Body of pancreas (tissue), 4 donors: Measurements from ENCODE around the gene RFESD. TPM values are rescaled to one million over a fixed set of nuclear protein-coding genes. Genes with fewer than 3 reads are reported as not detected.
A peak's percentile ranks its signal among the peaks of the same experiment; 100 is the strongest.

ENCODE experiments used
- ATAC-seq: fragments of 150-250 bp; one replicate; pipeline ENCODE4 v1.9.1; 2016
- DNase-seq, 4 donors: peaks; one replicate each; pipeline ENCODE4 v3.0.0-alpha.2; 2019
- H3K27ac ChIP-seq, 4 donors: fragments of 200-600 bp; sonication (generic); 1 replicate in 3 of 4; 2 replicates in 1 of 4; pipeline versions ENCODE4 v1.5.1 to v1.6.1; 2016 to 2019; ENCODE audit warnings: mild to moderate bottlenecking in 1 of 4, mixed read lengths in 1 of 4, moderate library complexity in 1 of 4
- H3K27me3 ChIP-seq, 2 donors: fragments of 200-600 bp; sonication (generic); one replicate each; pipeline ENCODE4 v1.6.0; 2016; ENCODE audit warnings: mild to moderate bottlenecking in 1 of 2
- H3K36me3 ChIP-seq, 2 donors: fragments of 200-600 bp; sonication (generic); replicated peaks in 1 of 2; 2 replicates each; pipeline ENCODE4 v1.5.1; 2016; ENCODE audit warnings: low read depth in 2 of 2; ENCODE audit not compliant: insufficient read depth in 1 of 2
- H3K4me1 ChIP-seq: fragments of 200-600 bp; sonication (generic); one replicate; pipeline ENCODE4 v1.6.0; 2016
- H3K4me3 ChIP-seq, 2 donors: fragments of 200-600 bp; sonication (generic); 1 replicate in 1 of 2; 2 replicates in 1 of 2; pipeline ENCODE4 v1.5.1; 2016 to 2019
- H3K9me3 ChIP-seq, 3 donors: fragments of 200-600 bp; sonication (generic); 1 replicate in 2 of 3; 2 replicates in 1 of 3; pipeline ENCODE4 v1.5.1; 2016
- CTCF ChIP-seq, 7 experiments: fragments of 450-650 bp in 4 of 7; fragments of 200-600 bp in 3 of 7; sonication (generic) in 3 of 7; IDR thresholded peaks; one replicate each; pipeline ENCODE4 v1.5.1; 2016 to 2019; ENCODE audit warnings: antibody characterized with exemption in 7 of 7
- POLR2A ChIP-seq, 3 donors: fragments of 450-650 bp; IDR thresholded peaks; one replicate each; pipeline ENCODE4 v1.6.1; 2016; ENCODE audit warnings: antibody characterized with exemption in 3 of 3, mild to moderate bottlenecking in 2 of 3
- WGBS, 2 donors: methylation state at CpG; one replicate each; pipeline ENCODE4 v1.1.5; 2017; 5-methylcytosine and 5-hydroxymethylcytosine counted together
- intact Hi-C: fragments of 100-400 bp; cut with DNase I; formaldehyde crosslinking; loops from one replicate; pipeline ENCODE4 v1.15.1; 2023
- total RNA-seq, 2 donors: library from RNA; depleted of rRNA; stranded (reverse); fragments of >200 nt; gene quantifications; one replicate each; pipeline ENCODE4 v1.1.0, GENCODE V29; 2016

Gene RFESD
- total RNA-seq, 2 donors from 2014 or later: 9.3 TPM; not detected in 1

DNA sequence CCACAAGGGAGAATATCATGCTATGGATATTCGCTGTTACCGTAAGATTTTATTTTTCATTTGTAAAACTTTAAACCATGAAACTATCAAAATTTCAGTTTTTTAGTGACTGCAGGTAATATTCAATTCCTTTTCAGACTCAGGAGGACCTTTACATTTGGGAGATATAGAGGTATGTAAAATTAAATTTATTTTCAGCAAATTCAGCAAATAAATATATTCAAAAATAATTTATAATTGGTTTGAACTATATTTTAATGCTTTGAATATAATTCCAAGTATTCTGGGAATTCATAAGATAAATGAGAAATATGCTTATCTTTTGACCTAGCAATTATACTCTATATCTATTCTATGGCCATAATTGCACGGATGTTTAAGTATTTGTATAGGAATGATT, 7.6 kb downstream of the RFESD start:
- ATAC-seq: no peak
- no peak for DNase-seq
- no peaks in the 10 kb centered on the region for H3K36me3 ChIP-seq
- H3K4me1 ChIP-seq: peaks cover 19% of the 10 kb centered on the region
- WGBS, 2 donors: 95 to 97% methylated on average over 3 of the region's 3 CpGs
- no peak overlapping the region for H3K27ac ChIP-seq
- no peak overlapping the region for H3K4me3 ChIP-seq
- TF ChIP-seq CTCF (IDR thresholded peaks at IDR 0.05) (no peak), POLR2A (IDR thresholded peaks at IDR 0.05) (no peak)
- H3K27me3 ChIP-seq: no peaks in the 10 kb centered on the region
- H3K9me3 ChIP-seq: no peaks in the 10 kb centered on the region
- intact Hi-C loops: loop anchor here (10.0 kb wide), 1 partner anchor 181 kb away; no protein-coding TSS in a partner anchor

DNA sequence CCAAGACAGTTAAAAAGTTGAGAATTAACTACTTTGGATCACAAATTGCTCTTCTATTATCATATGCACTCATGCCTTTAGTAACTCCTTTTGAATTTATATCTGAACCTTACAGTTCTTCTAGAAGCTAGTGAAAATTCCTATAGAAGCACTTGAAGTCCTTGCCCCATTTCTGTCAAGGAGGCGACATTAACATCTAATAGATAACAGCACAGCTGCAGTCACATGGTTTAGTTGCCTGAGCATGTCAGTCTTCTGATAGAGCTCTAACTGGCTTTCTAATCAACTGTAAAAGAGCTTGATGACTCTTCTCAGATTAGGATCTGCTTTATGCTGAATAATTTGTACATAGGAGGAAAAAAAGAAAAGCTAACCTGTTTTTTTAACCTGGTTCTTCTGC, 9.0 kb downstream of the RFESD start:
- Histone ChIP-seq H3K36me3 (no peaks in the 10 kb centered on the region), H3K9me3 (no peaks in the 10 kb centered on the region), H3K4me3 (no peak overlapping the region), H3K27ac (no peak overlapping the region), H3K27me3 (no peaks in the 10 kb centered on the region), H3K4me1 (peaks cover 5% of the 10 kb centered on the region)
- intact Hi-C loops: loop anchor here (10.0 kb wide), 1 partner anchor 179 kb away; no protein-coding TSS in a partner anchor
- no peak for TF ChIP-seq CTCF (IDR thresholded peaks at IDR 0.05)
- TF ChIP-seq POLR2A (IDR thresholded peaks at IDR 0.05): no peak
- DNase-seq: no peak
- no peak for ATAC-seq
- 22 to 31% methylated on average over 1 of the region's 1 CpG for WGBS, 2 donors

- intact Hi-C loops: loop anchor here (10.0 kb wide), 1 partner anchor 75 kb away; the partner anchor contains the start of gene RHOBTB3
- H3K9me3 ChIP-seq: no peaks in the 10 kb centered on the region
- H3K4me3 ChIP-seq: no peak overlapping the region
- no peak for TF ChIP-seq CTCF (IDR thresholded peaks at IDR 0.05)
- TF ChIP-seq POLR2A (IDR thresholded peaks at IDR 0.05): no peak
- H3K27me3 ChIP-seq: no peaks in the 10 kb centered on the region
- no peak overlapping the region for H3K27ac ChIP-seq
- DNase-seq (no peak), ATAC-seq (no peak)
- H3K36me3 ChIP-seq: no peaks in the 10 kb centered on the region
- WGBS, 2 donors: 90 to 93% methylated on average over 2 of the region's 2 CpGs
- peaks cover 10% of the 10 kb centered on the region for H3K4me1 ChIP-seq
Observed at GRCh38 chr5:95660060-95660459, 13.5 kb downstream of the RFESD start.

- H3K4me1 ChIP-seq: peaks cover 17% of the 10 kb centered on the region
- no peak overlapping the region for H3K27ac ChIP-seq
- no peaks in the 10 kb centered on the region for H3K9me3 ChIP-seq
- H3K27me3 ChIP-seq: no peaks in the 10 kb centered on the region
- DNase-seq (no peak), ATAC-seq (no peak)
- no peak overlapping the region for H3K4me3 ChIP-seq
- no peak for TF ChIP-seq POLR2A (IDR thresholded peaks at IDR 0.05)
- TF ChIP-seq CTCF (IDR thresholded peaks at IDR 0.05): no peak
- H3K36me3 ChIP-seq: no peaks in the 10 kb centered on the region
- intact Hi-C loops: loop anchor here (10.0 kb wide), 1 partner anchor 72 kb away; the partner anchor contains the start of gene RHOBTB3
Observed at GRCh38 chr5:95662946-95663345, 16.4 kb downstream of the RFESD start.

DNA sequence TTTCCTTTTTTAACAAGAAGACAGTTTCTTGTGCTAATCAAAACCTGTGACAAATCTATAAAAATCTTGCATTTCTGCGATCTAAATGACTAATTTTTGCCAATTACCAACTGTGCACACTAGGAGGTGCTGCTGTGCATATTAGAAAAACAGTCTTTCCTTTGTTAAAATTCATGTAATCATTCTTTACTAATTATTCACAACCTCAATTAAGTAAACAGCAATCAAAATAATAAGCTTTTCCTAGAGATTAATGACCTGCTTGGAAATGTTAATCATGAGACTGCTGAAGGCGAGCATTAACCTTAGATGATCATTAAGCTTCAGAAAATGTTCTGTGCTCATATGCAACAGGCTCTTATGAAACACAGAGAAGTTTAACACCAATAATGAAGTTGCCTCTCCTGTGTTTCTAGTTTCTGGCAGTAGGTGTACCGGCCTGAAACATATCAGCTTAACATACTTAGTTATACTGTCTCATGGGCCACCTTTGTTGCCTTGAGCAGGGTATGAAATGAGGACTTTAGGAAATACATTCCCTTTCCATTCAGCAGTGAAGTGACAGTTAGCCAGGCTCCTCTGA, 17.7 kb downstream of the RFESD start:
- DNase-seq (peak; percentile 41 to 55 (median 51)), ATAC-seq (peak; percentile 78)
- Histone ChIP-seq H3K27ac (peak overlapping the region in 3 of 4 donors; percentile 46 to 65 (median 64)), H3K27me3 (no peaks in the 10 kb centered on the region), H3K9me3 (no peaks in the 10 kb centered on the region), H3K36me3 (no peaks in the 10 kb centered on the region), H3K4me3 (no peak overlapping the region), H3K4me1 (peaks cover 17% of the 10 kb centered on the region)
- intact Hi-C loops: loop anchor here (10.0 kb wide), 1 partner anchor 71 kb away; the partner anchor contains the start of gene RHOBTB3
- TF ChIP-seq POLR2A (IDR thresholded peaks at IDR 0.05) (no peak), CTCF (IDR thresholded peaks at IDR 0.05) (peak; percentile 52 to 88 (median 78))
- 1 to 7% methylated on average over 3 of the region's 3 CpGs for WGBS, 2 donors
